GM12873 (cell line): ENCODE measurements around the gene PFN2.

ENCODE experiments used
- TF ChIP-seq, protein P1 (sequence below): IDR thresholded peaks from 2 replicates; pipeline ENCODE4 v1.5.1; 2012; ENCODE audit warnings: low read depth, mild to moderate bottlenecking, moderate library complexity, low read length, control low read depth; ENCODE audit not compliant: insufficient read depth; ENCODE audit errors: missing control alignments

Gene PFN2

DNA sequence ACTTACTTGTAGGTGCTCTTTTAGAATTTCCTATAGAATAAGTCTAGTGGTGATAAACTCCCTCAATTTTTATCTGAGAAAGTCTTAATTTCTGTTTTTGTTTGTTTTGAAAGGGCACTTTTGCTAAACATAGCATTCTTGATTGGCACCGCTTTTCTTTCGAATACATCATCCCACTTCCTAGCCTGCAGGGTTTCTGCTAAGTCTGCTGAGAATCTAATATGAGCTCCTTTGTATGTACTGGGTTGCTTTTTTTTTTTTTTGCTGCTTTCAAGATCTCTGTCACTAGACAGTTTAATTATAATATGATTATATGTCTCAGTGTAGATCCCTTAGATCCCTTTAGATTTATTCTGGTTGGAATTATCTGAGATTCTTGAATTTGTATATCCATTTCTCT lies 21.5 kb downstream of the PFN2 start:
- TF ChIP-seq, protein P1, sequence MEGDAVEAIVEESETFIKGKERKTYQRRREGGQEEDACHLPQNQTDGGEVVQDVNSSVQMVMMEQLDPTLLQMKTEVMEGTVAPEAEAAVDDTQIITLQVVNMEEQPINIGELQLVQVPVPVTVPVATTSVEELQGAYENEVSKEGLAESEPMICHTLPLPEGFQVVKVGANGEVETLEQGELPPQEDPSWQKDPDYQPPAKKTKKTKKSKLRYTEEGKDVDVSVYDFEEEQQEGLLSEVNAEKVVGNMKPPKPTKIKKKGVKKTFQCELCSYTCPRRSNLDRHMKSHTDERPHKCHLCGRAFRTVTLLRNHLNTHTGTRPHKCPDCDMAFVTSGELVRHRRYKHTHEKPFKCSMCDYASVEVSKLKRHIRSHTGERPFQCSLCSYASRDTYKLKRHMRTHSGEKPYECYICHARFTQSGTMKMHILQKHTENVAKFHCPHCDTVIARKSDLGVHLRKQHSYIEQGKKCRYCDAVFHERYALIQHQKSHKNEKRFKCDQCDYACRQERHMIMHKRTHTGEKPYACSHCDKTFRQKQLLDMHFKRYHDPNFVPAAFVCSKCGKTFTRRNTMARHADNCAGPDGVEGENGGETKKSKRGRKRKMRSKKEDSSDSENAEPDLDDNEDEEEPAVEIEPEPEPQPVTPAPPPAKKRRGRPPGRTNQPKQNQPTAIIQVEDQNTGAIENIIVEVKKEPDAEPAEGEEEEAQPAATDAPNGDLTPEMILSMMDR, result no peak

DNA sequence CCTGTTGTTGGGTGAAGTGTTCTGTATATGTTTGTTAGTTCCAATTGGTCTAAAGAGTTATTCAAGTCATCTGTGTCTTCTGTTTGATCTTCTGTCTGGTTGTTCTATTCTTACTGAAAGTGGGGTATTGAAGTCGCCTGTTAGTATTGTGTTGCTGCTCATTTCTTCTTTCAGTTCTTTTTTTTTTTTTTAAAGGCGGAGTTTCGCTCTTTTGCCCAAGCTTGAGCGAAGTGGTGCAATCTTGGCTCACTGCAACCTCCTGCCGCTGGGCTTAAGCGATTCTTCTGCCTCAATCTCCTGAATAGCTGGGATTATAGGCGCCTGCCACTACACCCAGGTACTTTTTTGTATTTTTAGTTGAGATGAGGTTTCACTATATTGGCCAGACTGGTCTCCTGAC lies 23.5 kb downstream of the PFN2 start:
- TF ChIP-seq, protein P1, result no peak

DNA sequence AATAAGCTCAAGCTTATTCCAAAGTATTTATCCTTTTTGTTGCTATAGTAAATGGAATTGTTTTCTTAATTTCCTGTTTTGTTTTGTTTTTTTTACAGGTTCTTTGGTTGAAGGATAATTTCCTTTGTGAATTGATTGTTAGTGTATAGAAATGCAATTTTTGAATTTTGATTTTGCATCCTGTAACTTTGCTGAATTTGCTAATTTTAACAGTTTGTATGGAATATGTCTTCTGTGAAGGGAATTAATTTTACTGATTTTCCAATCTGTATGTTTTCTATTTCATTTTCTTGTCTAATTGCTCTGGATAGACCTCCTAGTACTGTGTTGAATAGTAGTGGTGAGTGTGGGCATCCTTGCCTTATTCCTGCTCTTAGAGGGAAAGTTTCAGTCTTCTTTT lies 28.3 kb downstream of the PFN2 start:
- TF ChIP-seq, protein P1, result no peak

DNA sequence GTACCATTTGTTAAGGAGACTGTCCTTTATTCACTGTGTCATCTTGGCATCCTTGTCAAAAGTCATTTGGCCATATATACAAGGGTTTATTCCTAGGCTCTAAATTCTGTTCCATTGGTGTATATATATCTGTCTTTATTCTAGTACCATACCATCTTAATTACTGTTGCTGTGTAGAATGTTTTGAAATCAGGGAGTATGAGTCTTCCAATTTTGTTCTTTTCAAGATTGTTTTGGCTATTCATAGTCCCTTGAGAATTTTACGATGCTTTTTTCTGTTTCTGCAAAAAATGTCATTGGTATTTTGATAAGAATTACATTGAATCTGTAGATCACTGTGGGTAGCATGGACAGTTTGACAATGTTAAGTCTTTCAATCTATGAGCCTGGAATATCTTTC lies 28.7 kb downstream of the PFN2 start:
- TF ChIP-seq, protein P1, result no peak

DNA sequence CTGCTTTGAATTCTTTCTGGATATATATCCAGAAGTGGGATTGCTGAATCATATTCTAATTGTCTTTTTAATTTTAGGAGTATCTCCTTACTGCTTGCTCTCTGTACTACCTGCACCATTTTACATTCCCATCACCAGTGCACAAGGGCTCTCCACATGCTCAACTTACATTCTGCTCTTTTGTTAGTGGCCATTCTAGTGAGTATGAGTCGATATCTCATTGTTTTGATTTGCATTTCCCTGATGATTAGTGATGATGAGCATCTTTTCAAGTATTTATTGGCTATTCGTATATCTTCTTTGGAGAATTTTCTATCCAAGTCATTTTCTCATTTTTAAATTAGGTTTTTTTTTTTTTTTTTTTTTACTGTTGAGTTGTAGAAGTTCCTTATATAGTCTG lies 29.5 kb downstream of the PFN2 start:
- TF ChIP-seq, protein P1, result no peak

DNA sequence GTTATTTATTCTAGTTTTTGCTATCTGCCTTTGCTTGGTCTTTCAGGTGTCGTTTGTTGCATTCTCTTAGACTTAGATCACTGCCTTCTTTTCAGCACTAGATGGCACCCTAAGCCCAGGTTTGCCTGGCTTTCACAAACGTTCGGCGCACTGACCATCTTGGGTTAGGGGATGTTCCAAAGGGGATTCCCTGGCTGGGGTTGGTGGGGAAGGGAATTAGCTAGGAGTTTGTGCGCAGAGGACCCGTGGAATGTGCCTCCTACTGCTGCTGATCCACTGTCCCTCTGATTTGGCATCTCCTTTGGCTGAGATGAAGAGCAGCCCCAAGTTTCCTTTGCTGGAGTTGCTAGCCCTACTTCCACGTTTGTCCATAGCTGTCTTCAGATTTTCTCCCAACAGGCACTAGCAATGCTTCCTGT lies 33.9 kb downstream of the PFN2 start:
- TF ChIP-seq, protein P1, result peak; percentile 79

DNA sequence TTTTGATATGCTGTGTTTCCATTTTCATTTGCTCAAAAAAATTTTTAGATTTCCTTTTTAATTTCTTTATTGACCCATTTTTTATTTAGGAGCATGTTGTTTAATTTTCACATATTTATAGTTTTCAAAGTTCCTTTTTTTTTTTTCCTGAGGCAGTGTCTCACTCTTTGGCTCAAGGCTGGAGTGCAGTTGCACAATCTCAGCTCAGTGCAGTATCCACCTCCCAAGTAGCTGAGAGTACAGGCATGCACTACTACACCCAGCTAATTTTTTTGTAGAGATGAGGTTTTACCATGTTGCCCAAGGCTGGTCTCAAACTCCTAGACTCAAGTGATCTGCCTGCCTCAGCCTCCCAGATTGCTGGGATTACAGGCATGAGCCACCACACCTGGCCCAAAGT lies 36.2 kb downstream of the PFN2 start:
- TF ChIP-seq, protein P1, result no peak
